ENCODE measurements around the gene BBS7.

- TF ChIP-seq CTCF (IDR thresholded peaks at IDR 0.05) (no peak), SREBF2 (IDR thresholded peaks at IDR 0.05) (no peak), RFX5 (IDR thresholded peaks at IDR 0.05) (no peak), JUNB (IDR thresholded peaks at IDR 0.05) (no peak), MYC (IDR thresholded peaks at IDR 0.05; ENCODE audit: borderline replicate concordance, low read length) (no peak), JUN (IDR thresholded peaks at IDR 0.05) (no peak), POLR2AphosphoS2 (conservative IDR thresholded peaks at IDR 0.05; ENCODE audit: low read length) (no peak), BCL3 (IDR thresholded peaks at IDR 0.05) (no peak), POLR2A (IDR thresholded peaks at IDR 0.05; ENCODE audit: low read length) (no peak), SMC3 (IDR thresholded peaks at IDR 0.05) (no peak)
Measured at GRCh38 chr4:121814756-121815155, 55.5 kb downstream of the BBS7 start.
